Measurements from ENCODE around the gene EXOC8. TPM values are rescaled to one million over a fixed set of nuclear protein-coding genes. Genes with fewer than 3 reads are reported as not detected.

EXOC8 gene
- polyA plus RNA-seq, 1 donor, result 13.7 TPM

DNA sequence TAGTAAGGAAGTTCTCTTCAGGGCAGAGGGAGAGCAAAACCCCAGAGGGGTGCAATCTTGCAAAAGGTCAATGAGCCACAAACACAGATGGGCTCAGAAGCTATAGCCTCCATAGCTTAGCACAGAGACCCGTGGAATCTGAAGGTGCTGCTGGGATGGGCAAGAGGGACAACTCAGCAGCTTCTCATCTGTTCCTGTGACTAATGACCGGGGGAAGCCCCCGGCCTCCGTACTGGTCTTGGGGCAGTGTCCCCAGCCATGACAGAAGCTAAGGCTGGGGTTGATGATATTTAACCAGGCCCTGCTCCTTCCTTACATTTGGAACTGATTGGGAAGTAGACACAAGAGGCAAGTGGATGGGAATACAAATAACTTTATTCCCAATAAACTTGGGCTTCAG is 19.1 kb downstream of the EXOC8 start:
- H3K4me3 ChIP-seq (ENCODE audit: low read length), result no peak overlapping the region
- no peak overlapping the region for H3K27ac ChIP-seq (ENCODE audit: low read length)
- no peaks in the 10 kb centered on the region for H3K36me3 ChIP-seq (ENCODE audit: control insufficient read depth, insufficient read depth, low read length)
- no CpG with 5 or more reads among the region's 4 CpGs for WGBS (ENCODE audit: insufficient coverage, low lambda C conversion rate)
- DNase-seq, result no peak
- H3K4me1 ChIP-seq (ENCODE audit: control insufficient read depth, insufficient read depth, low read length), result no peaks in the 10 kb centered on the region
- H3K27me3 ChIP-seq (ENCODE audit: control insufficient read depth, insufficient read depth, low read length), result no peaks in the 10 kb centered on the region
- H3K9me3 ChIP-seq (ENCODE audit: control insufficient read depth, low read depth, low read length), result no peaks in the 10 kb centered on the region

DNA sequence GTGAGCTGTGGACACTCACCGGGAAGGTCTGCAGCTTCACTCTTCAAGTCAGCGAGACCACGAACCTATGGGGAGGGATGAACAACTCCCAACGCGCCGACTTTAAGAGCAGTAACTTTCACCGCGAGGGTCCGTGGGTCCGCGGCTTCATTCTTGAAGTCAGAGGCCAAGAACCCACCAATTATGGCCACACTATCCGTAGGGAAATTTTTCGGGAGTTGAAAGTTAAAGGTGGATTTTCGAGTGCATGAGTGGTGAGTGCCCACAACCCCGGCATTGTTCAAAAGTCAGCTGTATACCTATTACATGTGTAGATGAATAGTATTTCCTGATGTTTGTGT is 19.7 kb downstream of the EXOC8 start:
- Histone ChIP-seq H3K4me3 (ENCODE audit: low read length) (no peak overlapping the region), H3K9me3 (ENCODE audit: control insufficient read depth, low read depth, low read length) (no peaks in the 10 kb centered on the region), H3K36me3 (ENCODE audit: control insufficient read depth, insufficient read depth, low read length) (no peaks in the 10 kb centered on the region), H3K4me1 (ENCODE audit: control insufficient read depth, insufficient read depth, low read length) (no peaks in the 10 kb centered on the region), H3K27ac (ENCODE audit: low read length) (no peak overlapping the region), H3K27me3 (ENCODE audit: control insufficient read depth, insufficient read depth, low read length) (no peaks in the 10 kb centered on the region)
- WGBS (ENCODE audit: insufficient coverage, low lambda C conversion rate), result no CpG with 5 or more reads among the region's 15 CpGs
- no peak for DNase-seq

DNA sequence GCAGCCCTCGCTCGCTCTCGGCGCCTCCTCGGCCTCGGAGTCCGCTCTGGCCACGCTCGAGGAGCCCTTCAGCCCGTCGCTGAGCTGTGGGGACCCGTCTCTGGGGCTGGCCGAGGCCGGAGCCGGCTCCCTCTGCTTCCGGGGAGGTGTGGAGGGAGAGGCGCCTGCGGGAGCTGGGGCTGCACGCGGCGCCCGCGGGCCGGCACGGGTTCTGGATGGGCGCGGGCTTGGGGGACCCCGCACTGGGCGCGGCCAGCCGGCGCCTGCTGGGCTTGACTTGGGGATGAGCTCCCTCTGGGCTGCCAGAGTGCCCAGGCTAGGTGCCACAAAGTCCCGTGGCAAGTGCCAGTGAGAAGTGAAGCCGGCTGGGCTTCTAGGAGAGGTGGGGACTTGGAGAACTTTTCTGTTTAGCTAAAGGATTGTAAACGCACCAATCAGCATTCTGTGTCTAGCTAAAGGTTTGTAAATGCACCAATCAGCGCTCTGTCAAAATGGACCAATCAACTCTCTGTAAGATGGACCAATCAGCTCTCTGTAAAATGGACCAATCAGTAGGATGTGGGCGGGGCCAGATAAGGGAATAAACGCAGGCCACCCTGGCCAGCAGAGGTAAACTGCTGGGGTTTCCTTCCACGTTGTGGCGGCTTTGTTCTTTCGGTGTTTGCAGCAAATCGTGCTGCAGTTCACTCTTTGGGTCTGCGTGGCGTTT is 20.2 kb downstream of the EXOC8 start:
- H3K27me3 ChIP-seq (ENCODE audit: control insufficient read depth, insufficient read depth, low read length), result no peaks in the 10 kb centered on the region
- no peak overlapping the region for H3K27ac ChIP-seq (ENCODE audit: low read length)
- DNase-seq, result no peak
- no peaks in the 10 kb centered on the region for H3K36me3 ChIP-seq (ENCODE audit: control insufficient read depth, insufficient read depth, low read length)
- WGBS (ENCODE audit: insufficient coverage, low lambda C conversion rate), result no CpG with 5 or more reads among the region's 44 CpGs
- no peak overlapping the region for H3K4me3 ChIP-seq (ENCODE audit: low read length)
- no peaks in the 10 kb centered on the region for H3K4me1 ChIP-seq (ENCODE audit: control insufficient read depth, insufficient read depth, low read length)
- H3K9me3 ChIP-seq (ENCODE audit: control insufficient read depth, low read depth, low read length), result no peaks in the 10 kb centered on the region

DNA sequence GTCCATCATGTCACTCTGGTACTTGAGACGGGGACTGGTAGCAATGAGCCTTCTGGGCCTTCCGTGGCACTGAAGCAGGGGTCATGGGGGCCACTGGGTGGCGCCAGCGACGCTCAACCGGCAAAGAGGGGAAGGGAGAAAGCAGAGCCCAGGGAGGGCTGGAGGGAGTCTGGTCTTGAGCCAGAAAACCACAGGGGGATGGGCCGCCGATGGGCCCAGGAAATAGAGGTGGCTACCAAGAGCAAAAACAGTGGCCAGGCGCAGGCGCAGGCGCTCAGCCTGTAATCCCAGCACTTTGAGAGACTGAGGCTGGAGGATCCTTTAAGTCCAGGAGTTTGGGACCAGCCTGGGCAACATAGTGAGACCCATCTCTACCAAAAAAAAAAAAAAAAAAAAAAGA is 21.8 kb downstream of the EXOC8 start:
- Histone ChIP-seq H3K4me3 (ENCODE audit: low read length) (no peak overlapping the region), H3K36me3 (ENCODE audit: control insufficient read depth, insufficient read depth, low read length) (no peaks in the 10 kb centered on the region), H3K4me1 (ENCODE audit: control insufficient read depth, insufficient read depth, low read length) (no peaks in the 10 kb centered on the region), H3K9me3 (ENCODE audit: control insufficient read depth, low read depth, low read length) (no peaks in the 10 kb centered on the region), H3K27ac (ENCODE audit: low read length) (no peak overlapping the region), H3K27me3 (ENCODE audit: control insufficient read depth, insufficient read depth, low read length) (no peaks in the 10 kb centered on the region)
- peak in 1 of 2 donors; percentile 6 for DNase-seq
- WGBS (ENCODE audit: insufficient coverage, low lambda C conversion rate), result no CpG with 5 or more reads among the region's 11 CpGs

GRCh38 chr1:231313661-231314060 is 24.0 kb downstream of the EXOC8 start:
- Histone ChIP-seq H3K4me1 (ENCODE audit: control insufficient read depth, insufficient read depth, low read length) (no peaks in the 10 kb centered on the region), H3K27ac (ENCODE audit: low read length) (no peak overlapping the region), H3K4me3 (ENCODE audit: low read length) (no peak overlapping the region), H3K9me3 (ENCODE audit: control insufficient read depth, low read depth, low read length) (no peaks in the 10 kb centered on the region), H3K27me3 (ENCODE audit: control insufficient read depth, insufficient read depth, low read length) (no peaks in the 10 kb centered on the region), H3K36me3 (ENCODE audit: control insufficient read depth, insufficient read depth, low read length) (no peaks in the 10 kb centered on the region)
- no peak for DNase-seq
- WGBS (ENCODE audit: insufficient coverage, low lambda C conversion rate), result 100% methylated on average over 1 of the region's 4 CpGs

GRCh38 chr1:231312432-231312788 is 25.2 kb downstream of the EXOC8 start:
- H3K4me3 ChIP-seq (ENCODE audit: low read length), result no peak overlapping the region
- H3K9me3 ChIP-seq (ENCODE audit: control insufficient read depth, low read depth, low read length), result no peaks in the 10 kb centered on the region
- DNase-seq, result no peak
- no peak overlapping the region for H3K27ac ChIP-seq (ENCODE audit: low read length)
- no peaks in the 10 kb centered on the region for H3K4me1 ChIP-seq (ENCODE audit: control insufficient read depth, insufficient read depth, low read length)
- WGBS (ENCODE audit: insufficient coverage, low lambda C conversion rate), result no CpG with 5 or more reads among the region's 5 CpGs
- H3K36me3 ChIP-seq (ENCODE audit: control insufficient read depth, insufficient read depth, low read length), result no peaks in the 10 kb centered on the region
- H3K27me3 ChIP-seq (ENCODE audit: control insufficient read depth, insufficient read depth, low read length), result no peaks in the 10 kb centered on the region

DNA sequence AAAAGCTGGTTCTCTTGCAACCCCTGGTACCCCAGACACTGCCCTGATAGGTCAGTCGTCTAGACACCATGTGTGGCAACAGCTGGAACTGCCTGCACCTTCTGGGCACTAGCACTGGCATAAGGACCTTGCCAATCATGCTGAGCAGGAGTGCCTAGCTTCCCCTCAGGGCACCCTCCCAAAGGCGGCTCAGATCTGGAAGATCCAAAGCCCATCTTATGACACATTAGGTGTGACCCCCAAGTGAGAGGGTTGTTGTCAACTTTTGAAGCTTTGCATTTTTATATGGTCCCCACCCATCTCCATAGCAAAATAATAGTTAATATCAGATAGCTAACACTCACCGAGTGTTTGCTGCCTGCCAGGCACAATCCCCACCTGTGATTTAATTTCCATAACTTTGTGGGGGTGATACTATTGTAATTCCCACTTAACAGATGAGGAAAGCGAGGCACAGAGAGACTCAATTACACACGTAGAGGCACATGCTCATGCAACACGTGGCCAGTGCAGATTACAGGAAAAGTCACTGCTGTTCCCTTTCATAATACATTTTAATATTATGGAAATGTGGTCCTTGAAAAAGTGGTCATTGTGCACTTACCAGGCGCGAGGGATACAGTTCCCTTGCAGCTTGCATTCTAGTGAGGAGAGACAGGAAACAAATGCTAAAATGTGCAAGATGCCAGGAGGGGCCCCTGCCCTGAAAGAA is 25.8 kb downstream of the EXOC8 start:
- Histone ChIP-seq H3K4me3 (ENCODE audit: low read length) (no peak overlapping the region), H3K27me3 (ENCODE audit: control insufficient read depth, insufficient read depth, low read length) (no peaks in the 10 kb centered on the region), H3K4me1 (ENCODE audit: control insufficient read depth, insufficient read depth, low read length) (no peaks in the 10 kb centered on the region), H3K36me3 (ENCODE audit: control insufficient read depth, insufficient read depth, low read length) (no peaks in the 10 kb centered on the region), H3K27ac (ENCODE audit: low read length) (no peak overlapping the region), H3K9me3 (ENCODE audit: control insufficient read depth, low read depth, low read length) (no peaks in the 10 kb centered on the region)
- 100% methylated on average over 2 of the region's 8 CpGs for WGBS (ENCODE audit: insufficient coverage, low lambda C conversion rate)
- no peak for DNase-seq

DNA sequence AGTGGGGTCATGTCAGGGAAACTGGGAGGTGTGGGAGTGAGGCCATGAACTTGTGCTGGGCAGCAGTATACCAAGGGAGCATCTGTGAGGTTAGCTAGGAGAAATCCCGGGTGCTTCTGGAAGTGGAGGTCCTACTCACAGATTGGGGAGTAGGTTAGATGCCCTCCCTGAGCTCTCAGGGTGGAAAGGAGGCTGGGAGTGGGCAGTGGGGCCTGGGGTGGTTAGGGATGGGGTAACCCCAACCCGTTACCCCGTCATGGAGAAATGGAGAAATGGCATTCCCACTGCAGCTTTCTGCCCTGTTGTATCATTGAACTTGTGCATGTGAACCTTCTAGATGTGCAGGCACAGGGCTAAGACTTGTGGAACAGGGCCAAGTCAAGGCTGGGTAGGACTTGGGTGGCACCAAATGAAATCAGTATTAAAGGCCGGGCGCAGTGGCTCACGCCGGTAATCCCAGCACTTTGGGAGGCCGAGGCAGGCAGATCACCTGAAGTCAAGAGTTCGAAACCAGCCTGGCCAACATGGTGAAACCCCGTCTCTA is 27.2 kb downstream of the EXOC8 start:
- DNase-seq, result no peak
- Histone ChIP-seq H3K36me3 (ENCODE audit: control insufficient read depth, insufficient read depth, low read length) (no peaks in the 10 kb centered on the region), H3K27me3 (ENCODE audit: control insufficient read depth, insufficient read depth, low read length) (no peaks in the 10 kb centered on the region), H3K4me1 (ENCODE audit: control insufficient read depth, insufficient read depth, low read length) (no peaks in the 10 kb centered on the region), H3K27ac (ENCODE audit: low read length) (no peak overlapping the region), H3K4me3 (ENCODE audit: low read length) (no peak overlapping the region), H3K9me3 (ENCODE audit: control insufficient read depth, low read depth, low read length) (no peaks in the 10 kb centered on the region)
- no CpG with 5 or more reads among the region's 10 CpGs for WGBS (ENCODE audit: insufficient coverage, low lambda C conversion rate)

DNA sequence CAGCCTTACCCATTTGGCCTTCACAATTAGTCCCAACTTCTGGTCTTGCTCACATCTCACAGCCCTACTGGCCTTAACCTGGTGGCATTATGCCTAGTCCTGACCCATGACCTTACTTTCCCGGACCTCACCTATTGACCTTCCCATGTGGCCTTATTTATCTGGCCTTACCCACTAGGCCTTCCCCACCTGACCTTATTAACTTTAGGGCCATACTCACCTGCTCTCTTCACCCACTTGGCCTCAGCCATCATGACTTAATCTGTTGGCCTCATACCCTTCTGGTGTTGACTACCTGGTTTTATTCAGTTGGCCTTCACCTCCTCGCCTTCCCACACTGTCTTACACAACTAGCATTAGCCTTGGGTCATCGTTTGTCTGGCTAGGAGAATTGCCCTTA is 35.7 kb downstream of the EXOC8 start:
- WGBS (ENCODE audit: insufficient coverage, low lambda C conversion rate), result no CpG with 5 or more reads among the region's 3 CpGs
- Histone ChIP-seq H3K4me3 (ENCODE audit: low read length) (no peak overlapping the region), H3K36me3 (ENCODE audit: control insufficient read depth, insufficient read depth, low read length) (no peaks in the 10 kb centered on the region), H3K4me1 (ENCODE audit: control insufficient read depth, insufficient read depth, low read length) (no peaks in the 10 kb centered on the region), H3K27me3 (ENCODE audit: control insufficient read depth, insufficient read depth, low read length) (no peaks in the 10 kb centered on the region), H3K9me3 (ENCODE audit: control insufficient read depth, low read depth, low read length) (no peaks in the 10 kb centered on the region), H3K27ac (ENCODE audit: low read length) (no peak overlapping the region)
- DNase-seq, result no peak

DNA sequence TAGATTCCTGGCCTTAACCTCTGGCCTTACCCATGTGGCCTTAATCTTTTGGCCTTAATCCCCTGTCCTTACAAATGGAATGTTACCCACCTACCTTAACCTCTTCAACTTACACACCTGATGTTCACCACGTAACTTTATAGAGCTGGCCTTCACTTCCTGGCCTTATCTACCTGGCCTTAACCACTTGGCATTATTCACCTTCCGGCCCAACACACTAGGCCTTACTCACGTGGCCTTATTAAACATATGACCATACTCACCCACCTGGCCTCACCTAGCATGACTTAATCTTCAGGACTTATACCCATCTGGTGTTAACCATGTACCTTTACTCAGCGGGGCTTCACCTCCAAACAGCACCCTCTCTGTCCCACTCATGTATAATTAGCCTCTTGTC is 41.7 kb downstream of the EXOC8 start:
- Histone ChIP-seq H3K27ac (ENCODE audit: low read length) (no peak overlapping the region), H3K4me1 (ENCODE audit: control insufficient read depth, insufficient read depth, low read length) (no peaks in the 10 kb centered on the region), H3K27me3 (ENCODE audit: control insufficient read depth, insufficient read depth, low read length) (no peaks in the 10 kb centered on the region), H3K36me3 (ENCODE audit: control insufficient read depth, insufficient read depth, low read length) (no peaks in the 10 kb centered on the region), H3K9me3 (ENCODE audit: control insufficient read depth, low read depth, low read length) (no peaks in the 10 kb centered on the region), H3K4me3 (ENCODE audit: low read length) (no peak overlapping the region)
- no peak for DNase-seq
- WGBS (ENCODE audit: insufficient coverage, low lambda C conversion rate), result 100% methylated on average over 1 of the region's 4 CpGs

- no CpG with 5 or more reads among the region's 6 CpGs for WGBS (ENCODE audit: insufficient coverage, low lambda C conversion rate)
- H3K27me3 ChIP-seq (ENCODE audit: control insufficient read depth, insufficient read depth, low read length), result no peaks in the 10 kb centered on the region
- no peaks in the 10 kb centered on the region for H3K9me3 ChIP-seq (ENCODE audit: control insufficient read depth, low read depth, low read length)
- H3K4me3 ChIP-seq (ENCODE audit: low read length), result no peak overlapping the region
- H3K27ac ChIP-seq (ENCODE audit: low read length), result no peak overlapping the region
- no peaks in the 10 kb centered on the region for H3K4me1 ChIP-seq (ENCODE audit: control insufficient read depth, insufficient read depth, low read length)
- H3K36me3 ChIP-seq (ENCODE audit: control insufficient read depth, insufficient read depth, low read length), result no peaks in the 10 kb centered on the region
- no peak for DNase-seq
Measured at GRCh38 chr1:231286603-231287002, 51.0 kb downstream of the EXOC8 start.

Measured in large intestine (tissue), 3 donors.